HFF-Myc (cell line): ENCODE data around the gene INSIG2.

Experiments used
- DNase-seq: peaks from one replicate; pipeline ENCODE4 v3.0.0-alpha.2; 2011; ENCODE audit warnings: low read depth; ENCODE audit errors: extremely low read depth
- H3K4me3 ChIP-seq: replicated peaks from 2 replicates; pipeline ENCODE4 v1.5.1; 2011; ENCODE audit warnings: low read depth, mild to moderate bottlenecking, control low read depth, low read length
- TF ChIP-seq, protein P1 (sequence below): IDR thresholded peaks from 2 replicates; pipeline ENCODE4 v1.5.1; 2012; ENCODE audit warnings: mild to moderate bottlenecking, low read depth, low read length, control low read depth; ENCODE audit errors: missing control alignments

INSIG2 gene

DNA sequence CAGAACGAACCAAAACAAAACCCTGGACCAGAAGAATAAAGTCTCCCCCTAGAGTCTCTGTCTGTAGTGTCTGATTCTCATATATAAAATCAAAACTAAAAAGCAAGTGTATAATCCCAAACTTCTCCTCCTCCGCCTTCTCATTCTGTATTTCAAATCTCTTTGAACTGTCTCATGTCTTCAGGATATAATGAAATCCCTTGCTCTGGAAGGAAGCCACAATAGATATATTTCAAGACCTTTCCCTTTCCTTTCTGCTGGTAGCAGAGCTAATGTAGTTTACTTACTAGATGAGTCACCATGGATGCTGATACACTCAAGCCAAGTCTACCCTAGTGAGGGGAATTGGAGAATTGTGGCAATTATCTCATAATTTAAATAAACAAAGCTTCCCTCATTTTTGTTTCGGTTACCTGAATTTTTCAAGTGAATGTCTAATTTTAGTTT lies 40.9 kb upstream of the INSIG2 start:
- DNase-seq, result no peak
- TF ChIP-seq, protein P1, sequence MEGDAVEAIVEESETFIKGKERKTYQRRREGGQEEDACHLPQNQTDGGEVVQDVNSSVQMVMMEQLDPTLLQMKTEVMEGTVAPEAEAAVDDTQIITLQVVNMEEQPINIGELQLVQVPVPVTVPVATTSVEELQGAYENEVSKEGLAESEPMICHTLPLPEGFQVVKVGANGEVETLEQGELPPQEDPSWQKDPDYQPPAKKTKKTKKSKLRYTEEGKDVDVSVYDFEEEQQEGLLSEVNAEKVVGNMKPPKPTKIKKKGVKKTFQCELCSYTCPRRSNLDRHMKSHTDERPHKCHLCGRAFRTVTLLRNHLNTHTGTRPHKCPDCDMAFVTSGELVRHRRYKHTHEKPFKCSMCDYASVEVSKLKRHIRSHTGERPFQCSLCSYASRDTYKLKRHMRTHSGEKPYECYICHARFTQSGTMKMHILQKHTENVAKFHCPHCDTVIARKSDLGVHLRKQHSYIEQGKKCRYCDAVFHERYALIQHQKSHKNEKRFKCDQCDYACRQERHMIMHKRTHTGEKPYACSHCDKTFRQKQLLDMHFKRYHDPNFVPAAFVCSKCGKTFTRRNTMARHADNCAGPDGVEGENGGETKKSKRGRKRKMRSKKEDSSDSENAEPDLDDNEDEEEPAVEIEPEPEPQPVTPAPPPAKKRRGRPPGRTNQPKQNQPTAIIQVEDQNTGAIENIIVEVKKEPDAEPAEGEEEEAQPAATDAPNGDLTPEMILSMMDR, result no peak
- H3K4me3 ChIP-seq, result no peak overlapping the region

- TF ChIP-seq, protein P1, result no peak
- no peak overlapping the region for H3K4me3 ChIP-seq
- no peak for DNase-seq
Observed at GRCh38 chr2:118048401-118048800, 39.9 kb upstream of the INSIG2 start.

DNA sequence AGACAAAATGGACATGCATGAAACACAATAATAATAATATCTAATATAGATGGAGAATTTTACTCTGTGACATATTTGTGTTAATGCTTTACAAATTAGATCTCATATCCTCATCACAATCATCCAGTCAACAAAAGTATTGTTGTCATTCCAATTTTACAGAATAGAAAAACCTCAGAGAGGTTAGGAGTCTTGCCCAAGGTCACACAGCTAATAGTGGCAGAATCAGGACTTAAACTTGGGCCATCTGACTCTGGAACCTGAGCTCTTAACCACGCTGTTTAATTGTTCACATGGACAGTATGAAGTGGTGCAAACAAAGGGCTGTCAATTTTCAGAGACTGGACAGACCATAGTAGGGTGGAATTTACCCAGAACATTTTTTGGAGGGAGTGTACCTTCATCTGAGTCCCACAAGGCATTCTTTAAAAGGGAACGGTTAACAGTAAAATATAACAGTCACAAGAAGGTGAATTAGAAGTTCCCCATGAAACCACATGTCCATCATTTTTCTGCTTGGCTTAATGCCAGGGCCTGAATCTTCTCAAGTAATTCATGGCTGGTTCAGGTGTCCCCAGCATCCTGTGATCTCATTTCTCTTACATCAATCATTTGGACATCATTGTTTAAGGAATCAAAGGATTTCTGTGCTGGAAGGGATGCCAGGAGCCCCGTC lies 39.0 kb upstream of the INSIG2 start:
- no peak overlapping the region for H3K4me3 ChIP-seq
- TF ChIP-seq, protein P1, result no peak
- DNase-seq, result no peak

DNA sequence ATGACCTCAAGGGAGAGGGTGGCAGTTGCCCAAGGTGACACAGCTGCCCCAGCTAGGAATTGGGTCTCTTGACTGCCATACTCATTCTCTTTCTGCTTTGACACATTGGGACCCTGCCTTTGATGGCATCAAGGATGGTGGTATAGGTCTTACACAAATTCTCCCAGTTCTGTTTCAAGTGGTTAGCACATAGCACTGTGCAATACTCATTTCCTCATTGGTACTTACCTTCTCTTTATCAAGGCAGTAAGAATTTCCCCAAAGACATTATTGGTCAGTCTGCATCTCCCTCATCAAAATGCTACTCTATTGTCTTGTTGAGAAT lies 38.5 kb upstream of the INSIG2 start:
- TF ChIP-seq, protein P1, result no peak
- no peak overlapping the region for H3K4me3 ChIP-seq
- no peak for DNase-seq

DNA sequence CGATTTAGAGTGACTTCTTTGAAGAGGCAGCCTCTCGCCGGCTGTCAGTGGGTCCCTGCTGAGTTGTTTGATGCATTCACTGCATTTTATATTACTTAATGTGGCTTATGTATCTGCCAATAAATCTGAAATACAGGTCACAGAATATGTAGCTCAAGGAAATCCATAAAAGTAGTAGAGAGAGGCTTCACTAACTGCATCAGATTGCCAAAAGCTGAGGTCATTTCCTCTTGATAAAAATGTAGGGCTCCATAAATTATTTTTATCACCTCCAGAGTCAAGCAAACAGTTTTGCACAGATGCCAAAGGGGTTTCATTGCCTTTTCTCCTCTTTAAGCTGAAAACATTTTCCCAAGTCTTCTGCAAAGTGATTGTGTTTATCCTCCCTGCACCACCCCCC lies 37.9 kb upstream of the INSIG2 start:
- no peak for DNase-seq
- TF ChIP-seq, protein P1, result no peak
- no peak overlapping the region for H3K4me3 ChIP-seq

DNA sequence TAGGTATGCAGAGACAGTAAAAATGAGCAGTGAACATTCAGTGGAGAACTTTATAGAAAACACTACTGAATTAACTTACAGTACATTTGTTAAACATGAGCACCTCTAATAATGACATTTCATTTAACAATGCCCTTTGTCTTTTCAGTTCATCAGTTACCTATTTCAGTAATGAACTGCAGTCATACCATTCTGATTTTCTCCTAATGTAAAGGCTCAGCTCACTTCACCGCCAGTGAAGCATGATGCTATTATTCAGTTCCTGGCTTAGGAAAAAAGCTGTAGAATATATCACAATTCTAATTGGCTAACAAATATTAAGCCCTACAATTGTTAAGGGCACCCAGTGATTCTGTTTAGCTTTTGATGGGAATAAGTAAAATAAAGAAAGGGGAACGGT lies 37.3 kb upstream of the INSIG2 start:
- TF ChIP-seq, protein P1, result no peak
- no peak for DNase-seq
- no peak overlapping the region for H3K4me3 ChIP-seq

DNA sequence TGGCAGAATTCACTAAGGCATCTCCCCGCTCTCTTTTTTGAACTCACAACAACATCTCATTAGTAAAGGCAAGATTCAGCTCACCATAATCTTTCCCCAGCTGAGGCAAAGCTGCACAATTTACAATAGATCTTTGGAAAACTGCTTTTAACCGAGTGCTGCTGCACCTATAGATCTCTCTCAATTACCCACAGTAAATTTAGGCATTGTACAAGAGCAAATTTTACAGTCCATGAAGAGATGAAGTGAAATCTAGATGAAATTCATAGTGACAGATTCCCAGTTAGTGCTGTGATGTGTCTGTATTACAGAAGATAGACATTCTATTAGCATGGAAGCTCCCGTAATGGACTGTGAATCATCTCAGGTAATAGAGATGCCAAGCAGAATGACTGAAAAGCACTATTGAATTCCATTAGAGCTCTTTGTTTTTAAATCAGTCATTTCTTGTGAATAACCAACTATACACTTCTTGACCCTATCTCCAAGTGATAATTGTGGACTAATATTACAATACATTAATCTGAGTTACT lies 36.4 kb upstream of the INSIG2 start:
- TF ChIP-seq, protein P1, result no peak
- DNase-seq, result no peak
- H3K4me3 ChIP-seq, result no peak overlapping the region
